DOHH2 (cell line): ENCODE data around the gene AGXT.

Experiments used
- H3F3A ChIP-seq: fragments of 200-600 bp; sonication (generic), shearing (Covaris generic); 2 replicates; pipeline ENCODE4 v1.6.0; 2016; ENCODE audit warnings: antibody characterized with exemption, mild to moderate bottlenecking; ENCODE audit not compliant: control insufficient read depth, insufficient read depth
- H3K27ac ChIP-seq: fragments of 200-600 bp; sonication (generic); 2 replicates; pipeline ENCODE4 v1.5.1; 2014; ENCODE audit warnings: low read depth, mild to moderate bottlenecking, low read length, moderate library complexity
- H3K27me3 ChIP-seq: fragments of 200-600 bp; sonication (generic); 2 replicates; pipeline ENCODE4 v1.6.1; 2014; ENCODE audit warnings: mild to moderate bottlenecking, low read length, mixed read lengths; ENCODE audit not compliant: control insufficient read depth
- H3K36me3 ChIP-seq: fragments of 200-600 bp; sonication (generic); 2 replicates; pipeline ENCODE4 v1.6.1; 2014; ENCODE audit warnings: mild to moderate bottlenecking, low read length, moderate library complexity, mixed read lengths; ENCODE audit not compliant: control insufficient read depth
- H3K4me1 ChIP-seq: fragments of 200-600 bp; sonication (generic); 2 replicates; pipeline ENCODE4 v1.6.1; 2014; ENCODE audit warnings: mild to moderate bottlenecking, low read length, mixed read lengths; ENCODE audit not compliant: control insufficient read depth
- H3K4me2 ChIP-seq: fragments of 200-600 bp; sonication (generic); 2 replicates; pipeline ENCODE4 v1.6.0; 2014; ENCODE audit warnings: mild to moderate bottlenecking, low read length, moderate library complexity
- H3K4me3 ChIP-seq: fragments of 200-600 bp; sonication (generic); 2 replicates; pipeline ENCODE4 v1.5.1; 2014; ENCODE audit warnings: mild to moderate bottlenecking, low read length, mixed read lengths
- H3K79me2 ChIP-seq: fragments of 200-600 bp; sonication (generic); 2 replicates; pipeline ENCODE4 v1.6.1; 2014; ENCODE audit warnings: mild to moderate bottlenecking, low read length, mixed read lengths; ENCODE audit not compliant: control insufficient read depth
- H3K9me2 ChIP-seq: fragments of 200-600 bp; sonication (generic); replicated peaks from 2 replicates; pipeline ENCODE4 v1.6.1; 2014; ENCODE audit warnings: mild to moderate bottlenecking, low read length, mixed read lengths; ENCODE audit not compliant: control insufficient read depth
- H3K9me3 ChIP-seq: fragments of 200-600 bp; sonication (generic); 2 replicates; pipeline ENCODE4 v1.6.1; 2014; ENCODE audit warnings: antibody characterized with exemption, low read length, mixed read lengths; ENCODE audit not compliant: control insufficient read depth, insufficient read depth
- H4K20me1 ChIP-seq: fragments of 200-600 bp; sonication (generic); 2 replicates; pipeline ENCODE4 v1.6.0; 2014; ENCODE audit warnings: low read depth, mild to moderate bottlenecking, antibody characterized with exemption, low read length, moderate library complexity; ENCODE audit not compliant: control insufficient read depth, insufficient read depth
- CTCF ChIP-seq: fragments of 200-600 bp; sonication (generic); IDR thresholded peaks from one replicate; pipeline ENCODE4 v1.5.1; 2014; ENCODE audit warnings: antibody characterized with exemption, mild to moderate bottlenecking, low read depth, low read length; ENCODE audit not compliant: poor library complexity, severe bottlenecking
- EZH2phosphoT487 ChIP-seq: fragments of 200-600 bp; sonication (generic); IDR thresholded peaks from 2 replicates; pipeline ENCODE4 v1.6.1; 2017; ENCODE audit warnings: borderline replicate concordance, mild to moderate bottlenecking, antibody characterized with exemption, low read length, moderate library complexity, mixed read lengths

Gene AGXT

GRCh38 chr2:240917684-240918257 lies 49.1 kb downstream of the AGXT start:
- H3K4me2 ChIP-seq, result no peak overlapping the region
- H3K79me2 ChIP-seq, result no peaks in the 10 kb centered on the region
- H4K20me1 ChIP-seq, result no peaks in the 10 kb centered on the region
- no peak overlapping the region for H3K4me3 ChIP-seq
- TF ChIP-seq CTCF (no peak), EZH2phosphoT487 (no peak)
- no peaks in the 10 kb centered on the region; the same call in 1 of the 2 replicates for H3K4me1 ChIP-seq
- H3K27me3 ChIP-seq, result peaks cover 8% of the 10 kb centered on the region
- no peaks in the 10 kb centered on the region for H3K9me3 ChIP-seq
- H3K27ac ChIP-seq, result no peak overlapping the region
- no peaks in the 10 kb centered on the region for H3K9me2 ChIP-seq
- no peaks in the 10 kb centered on the region for H3F3A ChIP-seq
- H3K36me3 ChIP-seq, result no peaks in the 10 kb centered on the region

- Histone ChIP-seq H3K79me2 (no peaks in the 10 kb centered on the region), H3F3A (no peaks in the 10 kb centered on the region), H3K4me1 (no peaks in the 10 kb centered on the region; the same call in 1 of the 2 replicates), H3K27ac (no peak overlapping the region), H3K36me3 (no peaks in the 10 kb centered on the region), H3K4me3 (no peak overlapping the region), H3K4me2 (no peak overlapping the region), H3K9me2 (no peaks in the 10 kb centered on the region), H3K27me3 (peaks cover 8% of the 10 kb centered on the region), H4K20me1 (no peaks in the 10 kb centered on the region), H3K9me3 (no peaks in the 10 kb centered on the region)
- TF ChIP-seq CTCF (no peak), EZH2phosphoT487 (no peak)
These were observed 49.9 kb downstream of the AGXT start for GRCh38 chr2:240918258-240919091.

GRCh38 chr2:240919161-240919781 lies 50.6 kb downstream of the AGXT start:
- Histone ChIP-seq H3K36me3 (no peaks in the 10 kb centered on the region), H3K9me2 (no peaks in the 10 kb centered on the region), H3K4me1 (no peaks in the 10 kb centered on the region; the same call in 1 of the 2 replicates), H3K27ac (no peak overlapping the region), H3F3A (no peaks in the 10 kb centered on the region), H3K9me3 (no peaks in the 10 kb centered on the region), H4K20me1 (no peaks in the 10 kb centered on the region), H3K27me3 (peaks cover 8% of the 10 kb centered on the region), H3K79me2 (no peaks in the 10 kb centered on the region), H3K4me2 (no peak overlapping the region), H3K4me3 (no peak overlapping the region)
- no peak for TF ChIP-seq CTCF
- TF ChIP-seq EZH2phosphoT487, result no peak
